ENCODE data around the gene HSPG2. TPM values are rescaled to one million over a fixed set of nuclear protein-coding genes. Genes with fewer than 3 reads are reported as not detected.

HSPG2 gene
- total RNA-seq, 1 donor from 2014 or later = 221 TPM

DNA sequence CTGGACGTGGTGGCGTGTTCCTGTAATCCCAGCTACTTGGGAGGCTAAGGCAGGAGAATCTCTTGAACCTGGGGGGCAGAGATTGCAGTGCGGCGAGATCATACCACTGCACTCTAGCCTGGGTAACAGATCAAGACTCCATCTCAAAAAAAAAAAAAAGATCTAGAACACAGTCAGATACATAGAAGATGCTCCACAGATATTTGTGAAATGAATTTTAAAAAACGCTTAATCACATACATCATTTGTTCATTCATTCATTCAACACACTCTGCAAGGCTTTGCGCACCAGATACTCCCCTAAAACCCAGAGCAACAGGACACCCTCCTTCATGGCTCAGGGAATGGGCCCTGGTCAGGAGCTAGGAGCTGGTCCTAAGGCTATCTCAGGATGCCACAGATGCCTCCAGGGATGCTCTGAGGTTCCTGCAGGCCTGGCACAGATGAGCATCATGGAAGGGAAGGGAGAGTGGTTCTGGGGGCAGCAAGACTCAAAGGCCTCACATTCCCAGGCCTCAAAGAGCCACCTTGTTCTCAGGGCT is 6.4 kb downstream of the HSPG2 start:
- no peaks in the 10 kb centered on the region for H3K36me3 Mint-ChIP-seq

DNA sequence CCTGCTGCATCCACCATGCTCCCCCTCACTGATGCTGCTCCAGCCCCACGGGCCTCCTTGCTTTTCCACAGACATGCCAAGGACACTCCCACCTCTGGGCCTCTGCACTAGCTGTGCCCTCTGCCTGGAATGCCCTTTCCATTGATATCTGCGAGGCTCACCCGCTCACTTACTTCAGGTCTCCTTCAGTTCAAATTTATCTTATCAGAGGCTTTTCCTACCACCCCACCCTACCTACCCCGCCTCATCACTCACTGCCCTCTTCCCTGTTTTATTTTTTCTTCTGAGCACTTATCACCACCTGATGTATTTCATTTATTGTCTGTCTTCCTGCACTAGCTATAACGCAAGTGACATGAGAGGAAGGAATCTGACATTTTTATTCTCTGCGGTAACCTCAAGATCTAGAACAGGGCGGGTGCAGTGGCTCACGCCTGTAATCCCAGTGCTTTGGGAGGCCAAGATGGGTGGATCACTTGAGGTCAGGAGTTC is 7.0 kb downstream of the HSPG2 start:
- no peaks in the 10 kb centered on the region for H3K36me3 Mint-ChIP-seq
- peaks cover 58% of the 10 kb centered on the region for H3K4me1 Mint-ChIP-seq
- TF ChIP-seq CTCF (IDR thresholded peaks at IDR 0.05; ENCODE audit: unreplicated experiment) = no peak
- H3K27me3 Mint-ChIP-seq (ENCODE audit: low read depth) = no peaks in the 10 kb centered on the region
- no peak overlapping the region for H3K4me3 Mint-ChIP-seq
- no peak for DNase-seq (ENCODE audit: low spot score in 2 of 2, unreplicated experiment in 2 of 2)
- no peaks in the 10 kb centered on the region for H3K9me3 Mint-ChIP-seq
- H3K27ac Mint-ChIP-seq = peak overlapping the region; percentile 67

More for the DNA sequence above, 6.4 kb downstream of the HSPG2 start:
- no peak for DNase-seq (ENCODE audit: low spot score in 2 of 2, unreplicated experiment in 2 of 2)
- H3K9me3 Mint-ChIP-seq = no peaks in the 10 kb centered on the region
- TF ChIP-seq CTCF (IDR thresholded peaks at IDR 0.05; ENCODE audit: unreplicated experiment) = no peak
- peaks cover 59% of the 10 kb centered on the region for H3K4me1 Mint-ChIP-seq
- H3K4me3 Mint-ChIP-seq = no peak overlapping the region
- no peaks in the 10 kb centered on the region for H3K27me3 Mint-ChIP-seq (ENCODE audit: low read depth)
- peak overlapping the region; percentile 67 for H3K27ac Mint-ChIP-seq

GRCh38 chr1:21927533-21928237 is 9.4 kb downstream of the HSPG2 start:
- Mint-ChIP-seq H3K9me3 (no peaks in the 10 kb centered on the region), H3K36me3 (no peaks in the 10 kb centered on the region), H3K4me1 (peaks cover 62% of the 10 kb centered on the region), H3K27ac (peak overlapping the region; percentile 2), H3K27me3 (ENCODE audit: low read depth) (no peaks in the 10 kb centered on the region), H3K4me3 (no peak overlapping the region)
- TF ChIP-seq CTCF (IDR thresholded peaks at IDR 0.05; ENCODE audit: unreplicated experiment) = no peak
- no peak for DNase-seq (ENCODE audit: low spot score in 2 of 2, unreplicated experiment in 2 of 2)

DNA sequence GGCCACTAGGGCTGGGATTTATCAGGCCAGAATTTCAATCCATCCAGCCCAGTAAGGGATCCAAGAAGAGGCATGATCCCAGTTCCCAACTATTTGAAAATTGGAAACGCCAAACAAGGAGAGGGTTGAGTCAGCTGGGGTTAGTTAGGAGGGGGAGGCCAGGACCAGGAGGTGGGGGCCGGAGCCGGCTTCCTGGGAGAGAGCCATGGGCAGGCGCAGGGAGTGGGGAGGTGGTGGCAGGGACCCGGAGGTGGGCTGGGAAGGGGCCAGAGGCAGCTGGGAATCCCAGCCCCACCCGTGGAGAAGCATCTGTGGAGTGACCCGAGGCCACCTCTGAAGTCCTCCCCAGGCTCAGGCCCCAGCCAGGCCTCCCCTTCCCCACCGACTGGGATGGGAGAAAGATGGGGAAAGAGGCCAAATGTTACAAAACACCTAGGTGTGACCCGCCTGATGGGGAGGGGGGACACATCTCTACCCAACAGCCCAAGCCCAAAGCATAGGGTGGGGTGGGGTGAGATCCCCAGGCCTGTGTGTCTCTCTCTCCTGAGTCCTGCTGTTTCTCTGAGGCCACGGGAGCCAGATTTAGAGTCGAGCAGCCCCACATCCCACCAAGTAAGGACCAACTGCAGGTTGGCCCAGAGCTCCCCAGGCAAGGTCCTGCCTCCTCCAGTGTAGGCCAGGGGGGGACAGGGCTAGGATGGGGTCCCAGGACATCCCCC is 10.1 kb downstream of the HSPG2 start:
- H3K9me3 Mint-ChIP-seq = no peaks in the 10 kb centered on the region
- H3K27ac Mint-ChIP-seq = peak overlapping the region; percentile 50
- no peak overlapping the region for H3K4me3 Mint-ChIP-seq
- no peak for TF ChIP-seq CTCF (IDR thresholded peaks at IDR 0.05; ENCODE audit: unreplicated experiment)
- H3K4me1 Mint-ChIP-seq = peaks cover 63% of the 10 kb centered on the region
- DNase-seq (ENCODE audit: low spot score in 2 of 2, unreplicated experiment in 2 of 2) = no peak
- no peaks in the 10 kb centered on the region for H3K36me3 Mint-ChIP-seq
- H3K27me3 Mint-ChIP-seq (ENCODE audit: low read depth) = no peaks in the 10 kb centered on the region

DNA sequence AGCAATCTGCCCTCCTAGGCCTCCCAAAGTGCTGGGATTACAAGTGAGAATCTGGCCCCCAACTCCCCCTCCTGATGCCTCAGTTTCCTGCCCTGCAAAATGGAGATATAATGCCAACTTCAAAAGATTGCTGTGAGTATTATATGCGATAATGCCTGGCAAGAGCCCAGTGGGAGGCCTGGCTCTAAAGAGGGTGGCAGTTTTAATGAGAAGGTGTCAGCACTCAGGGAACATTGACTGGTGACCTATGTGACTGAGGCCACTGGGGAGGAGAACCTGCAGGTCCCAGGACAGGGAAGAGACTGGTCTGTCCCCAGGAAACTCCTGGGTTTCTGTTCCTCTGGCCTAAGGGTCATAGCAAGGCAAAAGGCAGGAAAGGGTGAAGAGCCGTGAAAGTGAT is 11.0 kb downstream of the HSPG2 start:
- Mint-ChIP-seq H3K4me1 (peaks cover 62% of the 10 kb centered on the region), H3K27ac (peak overlapping the region; percentile 47), H3K4me3 (no peak overlapping the region)

More for the DNA sequence above, 11.0 kb downstream of the HSPG2 start:
- no peak for TF ChIP-seq CTCF (IDR thresholded peaks at IDR 0.05; ENCODE audit: unreplicated experiment)
- Mint-ChIP-seq H3K36me3 (no peaks in the 10 kb centered on the region), H3K27me3 (ENCODE audit: low read depth) (no peaks in the 10 kb centered on the region), H3K9me3 (no peaks in the 10 kb centered on the region)
- DNase-seq (ENCODE audit: low spot score in 2 of 2, unreplicated experiment in 2 of 2) = no peak

Measured in mesothelial cell of epicardium (in vitro differentiated cells).